Colonic mucosa (tissue), 4 donors: Measurements from ENCODE around the gene CSTA. TPM values are rescaled to one million over a fixed set of nuclear protein-coding genes. Genes with fewer than 3 reads are reported as not detected.

Experiments used
- DNase-seq: peaks from one replicate; pipeline ENCODE4 v3.0.0-alpha.2; 2020
- H3K27ac ChIP-seq: fragments of 200-600 bp; one replicate; pipeline ENCODE4 v1.8.0; 2021
- H3K27me3 ChIP-seq: fragments of 200-600 bp; one replicate; pipeline ENCODE4 v1.8.0; 2021
- H3K36me3 ChIP-seq: fragments of 200-600 bp; one replicate; pipeline ENCODE4 v1.8.0; 2021
- H3K4me1 ChIP-seq: fragments of 200-600 bp; one replicate; pipeline ENCODE4 v1.8.0; 2021; ENCODE audit warnings: mild to moderate bottlenecking
- H3K4me3 ChIP-seq: fragments of 200-600 bp; one replicate; pipeline ENCODE4 v1.8.0; 2021
- H3K9ac ChIP-seq, 2 donors: one replicate each; pipeline ENCODE4 v1.7.0; 2013; ENCODE audit warnings: control low read depth in 2 of 2, low read depth in 2 of 2, low read length in 2 of 2
- H3K9me3 ChIP-seq: fragments of 200-600 bp; one replicate; pipeline ENCODE4 v1.8.0; 2021
- CTCF ChIP-seq: fragments of 200-600 bp; IDR thresholded peaks from one replicate; pipeline ENCODE4 v1.8.0; 2022; ENCODE audit warnings: antibody characterized with exemption, mild to moderate bottlenecking
- intact Hi-C: fragments of 100-400 bp; cut with DNase I; formaldehyde crosslinking; loops from one replicate; pipeline ENCODE4 v1.14.1; 2022
- total RNA-seq, 2 donors: library from RNA; stranded (reverse); fragmentation: NEBNext Ultra II Directional in 1 of 2; extraction: Animal tissue kit (Norgen Biotek cat#: 25700) in 1 of 2; gene quantifications; one replicate each; pipeline ENCODE4 v1.2.1, GENCODE V29; 2021
- donor health status: healthy.
- donor health status: DM: no; HTN: no; CAD: no.
- donor health status: DM: no; HTN: no; CAD: no.

The CSTA gene
- total RNA-seq, 2 donors from 2014 or later: 1.2 TPM; not detected in 1

DNA sequence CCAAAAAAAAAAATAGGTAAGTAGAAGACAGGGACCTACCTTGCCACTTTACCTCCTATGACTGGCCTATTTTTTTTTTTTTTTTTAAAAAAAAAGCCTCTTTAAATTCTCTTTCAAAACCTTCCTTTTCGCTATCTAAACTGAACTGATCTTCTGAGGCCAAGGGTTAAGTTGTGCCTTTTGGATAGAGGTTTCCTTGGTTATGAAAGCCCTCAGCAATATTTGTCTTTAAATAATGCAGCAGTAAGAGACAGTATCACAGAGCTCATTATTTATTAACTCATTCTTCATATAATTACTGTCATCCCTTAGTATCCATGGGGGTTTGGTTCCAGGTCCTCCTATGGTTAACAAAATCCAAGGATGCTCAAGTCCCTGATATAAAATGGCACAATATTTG, 49.0 kb downstream of the CSTA start:
- Histone ChIP-seq H3K27me3 (no peaks in the 10 kb centered on the region), H3K4me3 (no peak overlapping the region), H3K36me3 (no peaks in the 10 kb centered on the region), H3K9me3 (no peaks in the 10 kb centered on the region), H3K4me1 (no peaks in the 10 kb centered on the region), H3K27ac (no peak overlapping the region), H3K9ac (no peak overlapping the region)
- DNase-seq: no peak
- no peak for TF ChIP-seq CTCF
- intact Hi-C loops: no loop called here

- TF ChIP-seq CTCF: no peak
- peaks cover 8% of the 10 kb centered on the region for H3K4me1 ChIP-seq
- no peaks in the 10 kb centered on the region for H3K27me3 ChIP-seq
- H3K4me3 ChIP-seq: no peak overlapping the region
- no peak for DNase-seq
- no peaks in the 10 kb centered on the region for H3K9me3 ChIP-seq
- no peak overlapping the region for H3K27ac ChIP-seq
- H3K36me3 ChIP-seq: no peaks in the 10 kb centered on the region
- intact Hi-C loops: no loop called here
- no peak overlapping the region for H3K9ac ChIP-seq
Observed at GRCh38 chr3:122377975-122378374, 52.9 kb downstream of the CSTA start.

GRCh38 chr3:122382888-122383666, 58.0 kb downstream of the CSTA start, which contains the start of gene MIX23:
Gene MIX23, minus strand, starts transcription at chr3:122383231. Its CDS starts 7 bp downstream, at chr3:122383224.
- H3K9ac ChIP-seq: peak within 1 kb of the TSS; percentile 60 to 95
- peak within 1 kb of the TSS; percentile 72 for H3K27ac ChIP-seq
- no peaks in the 10 kb centered on the region for H3K9me3 ChIP-seq
- H3K4me1 ChIP-seq: peaks cover 8% of the 10 kb centered on the region
- intact Hi-C loops: no loop called here
- no peaks in the 10 kb centered on the region for H3K27me3 ChIP-seq
- no peaks in the 10 kb centered on the region for H3K36me3 ChIP-seq
- H3K4me3 ChIP-seq: peak within 1 kb of the TSS; percentile 61
- TF ChIP-seq CTCF: no peak
- DNase-seq: peak; percentile 93

DNA sequence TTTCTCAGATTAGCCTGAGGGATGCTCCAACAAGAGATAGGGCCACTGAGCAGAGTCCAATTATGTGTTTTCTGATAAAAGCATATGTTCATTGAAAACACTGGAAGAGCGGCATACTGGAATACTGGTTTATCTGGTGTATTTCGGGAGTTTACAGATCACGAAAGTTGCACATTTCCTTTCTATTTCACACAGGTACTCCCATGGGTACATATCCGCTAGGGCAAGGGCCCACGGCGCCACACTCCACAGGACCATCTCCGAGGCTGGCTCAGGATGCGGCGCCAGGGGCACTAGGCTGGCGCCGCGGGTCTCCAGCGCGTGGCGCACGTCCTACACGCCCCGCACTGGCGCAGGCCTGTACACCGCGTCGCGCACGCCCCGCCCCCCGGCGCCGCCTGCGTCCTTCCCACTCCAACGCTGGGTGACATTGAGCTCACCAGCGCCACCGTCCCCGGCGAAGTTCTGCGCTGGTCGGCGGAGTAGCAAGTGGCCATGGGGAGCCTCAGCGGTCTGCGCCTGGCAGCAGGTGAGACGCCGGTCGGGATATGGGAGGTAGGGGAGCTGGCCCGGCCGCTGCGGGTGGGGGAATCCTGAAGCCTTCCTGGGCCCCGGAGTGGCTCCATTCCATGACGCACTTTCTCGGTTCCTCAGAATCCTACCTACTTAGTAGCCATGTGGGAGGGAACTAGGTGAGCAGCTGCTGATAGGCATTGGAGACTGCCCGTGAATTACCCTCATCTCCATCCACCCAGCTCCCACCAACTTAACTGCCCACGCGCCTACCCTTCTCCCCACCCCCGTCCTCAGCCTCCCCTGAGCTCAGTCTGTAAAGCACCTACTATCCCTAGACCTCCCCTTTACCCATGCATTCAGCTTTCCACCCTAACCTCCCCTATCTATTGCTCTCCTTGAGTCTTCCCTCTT, 59.0 kb downstream of the CSTA start, which contains the start of gene FAM162A:
FAM162A (plus strand) TSS at position 412 of the 927 bp plus-strand sequence; CDS start at position 496, 84 bp downstream.
- intact Hi-C loops: no loop called here
- Histone ChIP-seq H3K9me3 (no peaks in the 10 kb centered on the region), H3K27ac (peak within 1 kb of the TSS; percentile 72), H3K36me3 (no peaks in the 10 kb centered on the region), H3K9ac (peak within 1 kb of the TSS; percentile 60 to 95), H3K27me3 (no peaks in the 10 kb centered on the region), H3K4me1 (peaks cover 8% of the 10 kb centered on the region), H3K4me3 (peak within 1 kb of the TSS; percentile 61)
- peak; percentile 98 for DNase-seq
- TF ChIP-seq CTCF: no peak

GRCh38 chr3:122387709-122388108, 62.7 kb downstream of the CSTA start:
- H3K4me3 ChIP-seq: no peak overlapping the region
- H3K9ac ChIP-seq: no peak overlapping the region
- intact Hi-C loops: no loop called here
- H3K36me3 ChIP-seq: no peaks in the 10 kb centered on the region
- TF ChIP-seq CTCF: no peak
- no peak for DNase-seq
- no peaks in the 10 kb centered on the region for H3K9me3 ChIP-seq
- H3K27me3 ChIP-seq: no peaks in the 10 kb centered on the region
- H3K4me1 ChIP-seq: no peaks in the 10 kb centered on the region
- no peak overlapping the region for H3K27ac ChIP-seq
